GM12874 (cell line): ENCODE measurements around the gene FAF1.

Experiments used
- TF ChIP-seq, protein P1 (sequence below): IDR thresholded peaks from 2 replicates; pipeline ENCODE4 v1.5.1; 2011; ENCODE audit warnings: low read depth, mild to moderate bottlenecking, control low read depth, low read length, moderate library complexity; ENCODE audit not compliant: insufficient read depth

FAF1 gene

DNA sequence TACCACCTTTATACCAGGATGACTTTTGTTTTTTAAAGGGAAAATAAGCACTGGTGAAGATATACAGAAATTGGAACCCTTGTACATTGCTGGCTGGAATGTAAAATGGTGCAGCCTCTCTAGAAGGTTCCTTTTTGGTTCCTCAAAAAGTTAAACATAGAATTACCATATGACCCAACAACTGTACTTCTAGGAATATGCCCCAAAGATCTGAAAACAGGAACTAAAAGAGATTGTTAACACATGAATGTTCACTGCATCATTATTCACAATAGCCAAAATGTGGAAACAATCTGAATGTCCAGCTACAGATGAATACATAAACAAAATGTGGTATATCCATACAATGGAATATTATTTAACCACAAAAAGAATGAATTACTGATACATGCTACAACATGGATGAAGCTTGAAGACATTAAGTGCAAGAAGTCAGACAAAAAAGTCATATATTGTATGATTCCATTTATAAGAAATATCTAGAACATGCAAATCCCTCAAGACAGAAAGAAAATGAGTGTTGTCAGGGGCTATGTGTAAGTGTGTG lies 452.0 kb downstream of the FAF1 start:
- TF ChIP-seq, protein P1, sequence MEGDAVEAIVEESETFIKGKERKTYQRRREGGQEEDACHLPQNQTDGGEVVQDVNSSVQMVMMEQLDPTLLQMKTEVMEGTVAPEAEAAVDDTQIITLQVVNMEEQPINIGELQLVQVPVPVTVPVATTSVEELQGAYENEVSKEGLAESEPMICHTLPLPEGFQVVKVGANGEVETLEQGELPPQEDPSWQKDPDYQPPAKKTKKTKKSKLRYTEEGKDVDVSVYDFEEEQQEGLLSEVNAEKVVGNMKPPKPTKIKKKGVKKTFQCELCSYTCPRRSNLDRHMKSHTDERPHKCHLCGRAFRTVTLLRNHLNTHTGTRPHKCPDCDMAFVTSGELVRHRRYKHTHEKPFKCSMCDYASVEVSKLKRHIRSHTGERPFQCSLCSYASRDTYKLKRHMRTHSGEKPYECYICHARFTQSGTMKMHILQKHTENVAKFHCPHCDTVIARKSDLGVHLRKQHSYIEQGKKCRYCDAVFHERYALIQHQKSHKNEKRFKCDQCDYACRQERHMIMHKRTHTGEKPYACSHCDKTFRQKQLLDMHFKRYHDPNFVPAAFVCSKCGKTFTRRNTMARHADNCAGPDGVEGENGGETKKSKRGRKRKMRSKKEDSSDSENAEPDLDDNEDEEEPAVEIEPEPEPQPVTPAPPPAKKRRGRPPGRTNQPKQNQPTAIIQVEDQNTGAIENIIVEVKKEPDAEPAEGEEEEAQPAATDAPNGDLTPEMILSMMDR: no peak

DNA sequence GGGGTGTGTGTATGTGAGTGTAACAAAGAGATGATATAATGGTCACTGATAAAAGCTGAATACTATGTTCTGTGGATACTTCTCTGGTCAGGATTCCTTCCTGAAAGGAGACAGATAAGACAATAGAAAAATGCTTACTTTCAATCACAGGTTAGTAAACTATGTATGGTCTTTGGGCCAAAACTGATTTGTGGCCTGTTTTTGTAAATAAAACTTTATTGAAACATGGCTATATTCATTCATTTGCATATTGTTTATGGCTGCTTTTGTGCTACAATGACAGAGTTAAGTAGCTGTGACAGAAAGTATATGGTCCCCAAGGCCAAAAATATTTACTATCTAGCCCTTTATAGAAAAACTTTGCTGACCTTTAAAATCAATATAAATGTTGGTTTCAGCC lies 454.6 kb downstream of the FAF1 start:
- TF ChIP-seq, protein P1: no peak

DNA sequence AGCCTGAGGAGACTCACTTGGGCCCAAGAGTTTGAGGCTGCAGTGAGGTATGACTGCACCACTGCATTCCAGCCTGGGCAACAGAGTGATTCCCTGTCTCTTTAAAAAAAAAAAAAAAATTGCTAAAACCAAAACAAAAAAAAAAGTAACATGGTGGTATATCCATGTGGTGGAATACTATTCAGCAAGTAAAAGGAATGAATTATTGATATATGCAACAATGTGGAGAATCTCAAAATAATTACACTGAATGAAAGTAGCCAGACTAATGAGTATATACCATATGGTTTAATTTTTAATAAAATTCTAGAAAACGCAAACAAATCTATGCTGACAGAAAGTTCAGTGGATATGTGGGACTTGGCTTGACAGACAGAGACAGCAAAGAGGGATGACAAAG lies 456.6 kb downstream of the FAF1 start:
- TF ChIP-seq, protein P1: no peak

DNA sequence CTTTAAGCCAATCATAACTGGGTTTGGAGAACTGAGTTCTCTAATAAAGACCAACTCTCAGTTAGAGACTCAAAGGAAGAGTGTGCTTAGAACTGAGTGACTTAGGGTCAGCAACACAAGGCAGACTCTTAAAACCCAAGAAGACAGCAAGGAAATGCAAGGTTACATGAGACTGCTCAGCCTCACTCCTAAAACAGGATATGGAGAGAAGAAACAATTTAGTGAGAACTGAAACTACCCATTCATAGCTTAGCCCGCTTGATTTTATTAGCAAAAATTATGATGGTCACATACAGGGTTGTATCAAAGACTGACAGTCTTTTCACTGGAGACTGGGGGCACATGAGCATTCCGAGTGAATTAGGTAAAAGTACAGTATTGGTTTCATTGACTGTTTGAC lies 457.9 kb downstream of the FAF1 start:
- TF ChIP-seq, protein P1: no peak

DNA sequence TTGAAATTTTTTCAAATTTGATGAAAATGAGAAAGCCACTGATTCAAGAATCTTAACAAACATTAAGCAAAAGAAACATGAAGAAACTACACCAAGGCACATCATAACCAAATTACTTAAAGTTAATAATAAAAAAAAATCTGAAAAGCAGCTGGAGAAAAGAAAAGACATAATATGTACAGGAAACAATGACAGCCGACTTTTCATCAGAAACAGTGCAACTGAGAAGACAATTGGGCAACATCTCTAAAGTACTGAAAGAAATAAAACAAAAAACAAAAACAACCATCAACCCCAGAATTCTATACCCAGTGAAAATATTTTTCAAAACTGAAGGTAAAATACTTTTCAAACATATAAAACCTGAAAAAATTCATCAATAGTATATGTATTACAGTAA lies 463.1 kb downstream of the FAF1 start:
- TF ChIP-seq, protein P1: no peak

- TF ChIP-seq, protein P1: no peak
Observed at GRCh38 chr1:50493710-50494109, 466.4 kb downstream of the FAF1 start.

- TF ChIP-seq, protein P1: no peak
Observed at GRCh38 chr1:50492142-50492541, 467.9 kb downstream of the FAF1 start.
